ENCODE results near the gene PPT1.

PPT1 gene

GRCh38 chr1:40041466-40041838 is 55.6 kb downstream of the PPT1 start (continued):
- TF ChIP-seq ZNF76 (tag by site-specific recombination; IDR thresholded peaks at IDR 0.05; ENCODE audit: borderline replicate concordance, low read depth) (no peak), KLF17 (tag by site-specific recombination; IDR thresholded peaks at IDR 0.05) (no peak), ZNF621 (tag by site-specific recombination; IDR thresholded peaks at IDR 0.05) (no peak), ZNF510 (tag by site-specific recombination; IDR thresholded peaks at IDR 0.05; ENCODE audit: insufficient replicate concordance) (no peak), ZNF302 (tag by site-specific recombination; IDR thresholded peaks at IDR 0.05; ENCODE audit: low read depth) (no peak)

- Histone ChIP-seq H3K27ac (ENCODE audit: extremely low read depth, low read depth, low read length) (peak within 1 kb of the TSS; percentile 86), H3K4me3 (ENCODE audit: low read depth, low read length) (peak within 1 kb of the TSS; percentile 95), H3K4me1 (ENCODE audit: control insufficient read depth, insufficient read depth, low read length) (no peaks in the 10 kb centered on the region), H3K36me3 (ENCODE audit: control insufficient read depth in 2 of 2, insufficient read depth in 1 of 2, low read length in 2 of 2) (peaks cover 0 to 23% of the 10 kb centered on the region in 2 experiments), H3K9me3 (ENCODE audit: control insufficient read depth, insufficient read depth, low read depth, low read length) (no peaks in the 10 kb centered on the region)
- ChIA-PET POLR2A (interaction anchor here (0.5 to 1.0 kb wide), 9 partner anchors 9 to 1107 kb away, joined by 3 to 4 read pairs (median 3); partner anchors contain the start of genes MYCL and ZMPSTE24), CTCF (interaction anchor here (0.6 to 1.7 kb wide), 3 partner anchors 9 to 245 kb away, joined by 3 to 7 read pairs (median 5); no protein-coding TSS in a partner anchor)
- no peak for TF ChIP-seq GFI1B (tag by site-specific recombination; IDR thresholded peaks at IDR 0.05)
- TF ChIP-seq, protein P1, sequence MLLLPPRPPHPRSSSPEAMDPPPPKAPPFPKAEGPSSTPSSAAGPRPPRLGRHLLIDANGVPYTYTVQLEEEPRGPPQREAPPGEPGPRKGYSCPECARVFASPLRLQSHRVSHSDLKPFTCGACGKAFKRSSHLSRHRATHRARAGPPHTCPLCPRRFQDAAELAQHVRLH (tag by site-specific recombination; IDR thresholded peaks at IDR 0.05): peak; percentile 37; the same call in 1 of the 2 replicates
- no peak for TF ChIP-seq ZNF654 (tag by site-specific recombination; IDR thresholded peaks at IDR 0.05; ENCODE audit: low read depth)
- TF ChIP-seq ZNF544 (tag by site-specific recombination; IDR thresholded peaks at IDR 0.05): no peak
- peak; percentile 49; the same call in 1 of the 2 replicates for TF ChIP-seq ZFP69B (tag by site-specific recombination; IDR thresholded peaks at IDR 0.05)
- TF ChIP-seq PATZ1 (tag by site-specific recombination; IDR thresholded peaks at IDR 0.05): peak; percentile 95
- TF ChIP-seq ZNF221 (tag by site-specific recombination; IDR thresholded peaks at IDR 0.05; ENCODE audit: borderline replicate concordance): no peak
- TF ChIP-seq, protein P2, sequence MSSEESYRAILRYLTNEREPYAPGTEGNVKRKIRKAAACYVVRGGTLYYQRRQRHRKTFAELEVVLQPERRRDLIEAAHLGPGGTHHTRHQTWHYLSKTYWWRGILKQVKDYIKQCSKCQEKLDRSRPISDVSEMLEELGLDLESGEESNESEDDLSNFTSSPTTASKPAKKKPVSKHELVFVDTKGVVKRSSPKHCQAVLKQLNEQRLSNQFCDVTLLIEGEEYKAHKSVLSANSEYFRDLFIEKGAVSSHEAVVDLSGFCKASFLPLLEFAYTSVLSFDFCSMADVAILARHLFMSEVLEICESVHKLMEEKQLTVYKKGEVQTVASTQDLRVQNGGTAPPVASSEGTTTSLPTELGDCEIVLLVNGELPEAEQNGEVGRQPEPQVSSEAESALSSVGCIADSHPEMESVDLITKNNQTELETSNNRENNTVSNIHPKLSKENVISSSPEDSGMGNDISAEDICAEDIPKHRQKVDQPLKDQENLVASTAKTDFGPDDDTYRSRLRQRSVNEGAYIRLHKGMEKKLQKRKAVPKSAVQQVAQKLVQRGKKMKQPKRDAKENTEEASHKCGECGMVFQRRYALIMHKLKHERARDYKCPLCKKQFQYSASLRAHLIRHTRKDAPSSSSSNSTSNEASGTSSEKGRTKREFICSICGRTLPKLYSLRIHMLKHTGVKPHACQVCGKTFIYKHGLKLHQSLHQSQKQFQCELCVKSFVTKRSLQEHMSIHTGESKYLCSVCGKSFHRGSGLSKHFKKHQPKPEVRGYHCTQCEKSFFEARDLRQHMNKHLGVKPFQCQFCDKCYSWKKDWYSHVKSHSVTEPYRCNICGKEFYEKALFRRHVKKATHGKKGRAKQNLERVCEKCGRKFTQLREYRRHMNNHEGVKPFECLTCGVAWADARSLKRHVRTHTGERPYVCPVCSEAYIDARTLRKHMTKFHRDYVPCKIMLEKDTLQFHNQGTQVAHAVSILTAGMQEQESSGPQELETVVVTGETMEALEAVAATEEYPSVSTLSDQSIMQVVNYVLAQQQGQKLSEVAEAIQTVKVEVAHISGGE (tag by site-specific recombination; conservative IDR thresholded peaks at IDR 0.05; ENCODE audit: low read depth): peak; percentile 97
- TF ChIP-seq ZNF521 (tag by site-specific recombination; IDR thresholded peaks at IDR 0.05): no peak
- TF ChIP-seq ZNF341 (tag by site-specific recombination; IDR thresholded peaks at IDR 0.05; ENCODE audit: low read depth): no peak
- TF ChIP-seq, protein P3, sequence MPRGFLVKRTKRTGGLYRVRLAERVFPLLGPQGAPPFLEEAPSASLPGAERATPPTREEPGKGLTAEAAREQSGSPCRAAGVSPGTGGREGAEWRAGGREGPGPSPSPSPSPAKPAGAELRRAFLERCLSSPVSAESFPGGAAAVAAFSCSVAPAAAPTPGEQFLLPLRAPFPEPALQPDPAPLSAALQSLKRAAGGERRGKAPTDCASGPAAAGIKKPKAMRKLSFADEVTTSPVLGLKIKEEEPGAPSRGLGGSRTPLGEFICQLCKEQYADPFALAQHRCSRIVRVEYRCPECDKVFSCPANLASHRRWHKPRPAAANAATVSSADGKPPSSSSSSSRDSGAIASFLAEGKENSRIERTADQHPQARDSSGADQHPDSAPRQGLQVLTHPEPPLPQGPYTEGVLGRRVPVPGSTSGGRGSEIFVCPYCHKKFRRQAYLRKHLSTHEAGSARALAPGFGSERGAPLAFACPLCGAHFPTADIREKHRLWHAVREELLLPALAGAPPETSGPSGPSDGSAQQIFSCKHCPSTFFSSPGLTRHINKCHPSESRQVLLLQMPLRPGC (tag by site-specific recombination; IDR thresholded peaks at IDR 0.05): no peak
- TF ChIP-seq ZFP41 (tag by site-specific recombination; IDR thresholded peaks at IDR 0.05; ENCODE audit: borderline replicate concordance): no peak
- no peak for TF ChIP-seq ZNF426 (tag by site-specific recombination; IDR thresholded peaks at IDR 0.05)
- TF ChIP-seq ZSCAN4 (tag by site-specific recombination; IDR thresholded peaks at IDR 0.05): no peak
- 0 out of 2 replicates have a peak, but pooled peaks have one; percentile 16 for TF ChIP-seq KLF17 (tag by site-specific recombination; IDR thresholded peaks at IDR 0.05)
- no peak for TF ChIP-seq REPIN1 (tag by site-specific recombination; IDR thresholded peaks at IDR 0.05; ENCODE audit: low read depth)
- peak; percentile 78; the same call in 1 of the 2 replicates for TF ChIP-seq ZNF76 (tag by site-specific recombination; IDR thresholded peaks at IDR 0.05; ENCODE audit: borderline replicate concordance, low read depth)
- no peak for TF ChIP-seq ZNF37A (tag by site-specific recombination; IDR thresholded peaks at IDR 0.05)
- TF ChIP-seq ZFP3 (tag by site-specific recombination; IDR thresholded peaks at IDR 0.05; ENCODE audit: low read depth): no peak
Measured at GRCh38 chr1:40040511-40041465, 56.3 kb downstream of the PPT1 start, which contains the start of gene CAP1. Gene CAP1, plus strand, starts transcription at chr1:40040729. Its CDS starts 18,618 bp downstream, at chr1:40059347.
